Fibroblast of the aortic adventitia (primary cell): ENCODE results near the gene IQGAP3. TPM values are rescaled to one million over a fixed set of nuclear protein-coding genes. Genes with fewer than 3 reads are reported as not detected.
A peak's percentile ranks its signal among the peaks of the same experiment; 100 is the strongest.

Experiments
- DNase-seq: peaks from one replicate; pipeline ENCODE4 v3.0.0-alpha.2; 2010; ENCODE audit warnings: low read depth
- H3K4me3 ChIP-seq: 2 replicates; pipeline ENCODE4 v1.5.1; 2011; ENCODE audit warnings: low read depth, mild to moderate bottlenecking, control low read depth, low read length, moderate library complexity
- CTCF ChIP-seq: IDR thresholded peaks from 2 replicates; pipeline ENCODE4 v1.5.1; 2011; ENCODE audit warnings: mild to moderate bottlenecking, low read length, control low read depth, inconsistent platforms; ENCODE audit not compliant: insufficient read depth
- total RNA-seq: library from RNA; depleted of rRNA; stranded (reverse); fragments of >200 nt; gene quantifications from 2 replicates; pipeline ENCODE4 v1.2.3, GENCODE V29; 2012; ENCODE audit warnings: low replicate concordance

IQGAP3 gene
- total RNA-seq, 1 donor, result 28.7 TPM

GRCh38 chr1:156571261-156571852, 1.0 kb downstream of the IQGAP3 start:
- H3K4me3 ChIP-seq, result peak overlapping the region; percentile 79
- no peak for TF ChIP-seq CTCF
- DNase-seq, result peak; percentile 86

- no peak overlapping the region for H3K4me3 ChIP-seq
- no peak for TF ChIP-seq CTCF
- DNase-seq, result no peak
These were observed 5.9 kb downstream of the IQGAP3 start for GRCh38 chr1:156566436-156566835.

GRCh38 chr1:156565519-156565918, 6.8 kb downstream of the IQGAP3 start:
- DNase-seq, result no peak
- TF ChIP-seq CTCF, result no peak
- no peak overlapping the region for H3K4me3 ChIP-seq

GRCh38 chr1:156560585-156561163, 11.7 kb downstream of the IQGAP3 start:
- no peak for TF ChIP-seq CTCF
- no peak for DNase-seq
- no peak overlapping the region for H3K4me3 ChIP-seq

GRCh38 chr1:156559797-156560385, 12.5 kb downstream of the IQGAP3 start:
- no peak for TF ChIP-seq CTCF
- no peak overlapping the region for H3K4me3 ChIP-seq
- DNase-seq, result no peak

- no peak for TF ChIP-seq CTCF
- H3K4me3 ChIP-seq, result no peak overlapping the region
- no peak for DNase-seq
These were observed 13.1 kb downstream of the IQGAP3 start for GRCh38 chr1:156559086-156559796.
